ENCODE results near the gene CTSS. TPM values are rescaled to one million over a fixed set of nuclear protein-coding genes. Genes with fewer than 3 reads are reported as not detected.
A peak's percentile ranks its signal among the peaks of the same experiment; 100 is the strongest.
"Not testable (repeated sequence)": the region's sequence is repeated elsewhere in the genome, so short reads cannot be mapped to it uniquely, and the experiment has no call there.

Gene CTSS
- total RNA-seq (2014; rRNA removed; shearing (Covaris generic)): 26.7 and 69.1 TPM in 2 replicates

- DNase-seq (ENCODE audit: low read depth): peak; percentile 51
Observed at GRCh38 chr1:150765296-150765976, at the start of gene CTSS. Gene CTSS (minus strand): TSS chr1:150765778. CDS start chr1:150764763, 1,015 bp downstream.

GRCh38 chr1:150813028-150813707, 47.6 kb upstream of the CTSS start:
- peak; percentile 61 for DNase-seq (ENCODE audit: low read depth)

- no peak for DNase-seq (ENCODE audit: low read depth)
Observed at GRCh38 chr1:150810958-150811659, 45.5 kb upstream of the CTSS start.

DNA sequence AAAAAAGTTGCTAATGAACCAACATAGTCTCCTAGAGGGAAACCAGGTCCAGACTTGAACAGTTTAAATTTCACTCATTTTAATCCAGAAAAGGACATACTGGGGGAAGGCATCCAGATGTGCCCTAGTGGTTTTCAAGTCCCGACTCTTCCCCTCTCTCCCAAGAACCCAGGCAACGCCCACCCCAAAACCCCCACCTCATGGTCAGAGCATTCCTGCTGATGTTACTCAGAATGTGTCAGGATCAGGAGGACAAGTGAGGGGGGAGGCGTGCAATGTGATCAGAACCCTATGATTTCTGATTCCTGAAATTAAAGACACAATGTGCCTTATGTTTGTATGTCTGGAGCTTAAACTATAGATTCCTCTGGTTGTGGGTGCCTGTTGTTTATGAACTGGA, 44.1 kb upstream of the CTSS start:
- DNase-seq (ENCODE audit: low read depth): no peak

DNA sequence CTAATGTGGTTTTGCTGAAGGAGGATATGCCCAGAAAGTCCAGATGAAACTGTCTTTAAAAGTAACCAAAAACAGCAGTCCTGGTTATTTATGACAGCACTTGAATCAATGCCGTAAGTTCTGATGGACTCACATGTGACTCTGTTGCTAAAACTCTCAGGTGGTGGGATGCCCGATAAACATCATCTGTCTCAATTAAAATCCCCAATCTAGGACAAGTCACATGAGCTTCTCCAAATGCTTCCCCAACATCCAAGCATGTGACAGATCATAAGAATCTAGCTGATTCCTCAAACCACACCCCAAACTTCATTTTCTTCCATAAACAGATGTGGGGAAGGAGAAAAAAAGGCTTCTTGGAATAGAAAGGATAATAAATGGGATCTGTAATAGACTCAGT, 43.3 kb upstream of the CTSS start:
- no peak for DNase-seq (ENCODE audit: low read depth)

DNA sequence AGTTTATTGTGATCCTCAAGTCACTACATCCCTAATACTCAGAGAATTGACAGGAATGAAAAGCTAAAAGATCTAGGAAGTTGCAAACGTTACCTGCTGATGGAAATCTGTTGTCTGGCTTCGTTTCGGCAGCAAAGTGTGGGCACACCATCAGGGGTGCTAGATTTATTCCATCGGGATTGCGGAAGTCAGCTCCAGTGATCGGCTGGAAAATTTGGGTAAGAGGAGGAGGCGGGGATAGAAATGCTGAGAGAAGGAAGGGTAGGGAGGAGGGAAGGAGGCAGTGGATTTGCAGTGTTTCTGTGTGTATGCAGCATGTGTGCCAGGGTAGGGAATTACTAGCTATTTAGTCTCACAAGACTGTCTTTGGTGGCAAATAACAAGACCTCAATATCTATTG, 42.5 kb upstream of the CTSS start, which contains the start of gene CTSK:
Gene CTSK (minus strand): TSS at position 140 of the 400 bp plus-strand sequence. CDS start 1,455 bp downstream, outside the sequence.
- DNase-seq (ENCODE audit: low read depth): no peak

- no peak for DNase-seq (ENCODE audit: low read depth)
Observed at GRCh38 chr1:150807249-150808023, 41.9 kb upstream of the CTSS start.

- DNase-seq (ENCODE audit: low read depth): no peak
Observed at GRCh38 chr1:150805899-150806298, 40.3 kb upstream of the CTSS start.

GRCh38 chr1:150804671-150805070, 39.1 kb upstream of the CTSS start:
- DNase-seq (ENCODE audit: low read depth): no peak

- DNase-seq (ENCODE audit: low read depth): no peak
Observed at GRCh38 chr1:150799089-150799488, 33.5 kb upstream of the CTSS start.

DNA sequence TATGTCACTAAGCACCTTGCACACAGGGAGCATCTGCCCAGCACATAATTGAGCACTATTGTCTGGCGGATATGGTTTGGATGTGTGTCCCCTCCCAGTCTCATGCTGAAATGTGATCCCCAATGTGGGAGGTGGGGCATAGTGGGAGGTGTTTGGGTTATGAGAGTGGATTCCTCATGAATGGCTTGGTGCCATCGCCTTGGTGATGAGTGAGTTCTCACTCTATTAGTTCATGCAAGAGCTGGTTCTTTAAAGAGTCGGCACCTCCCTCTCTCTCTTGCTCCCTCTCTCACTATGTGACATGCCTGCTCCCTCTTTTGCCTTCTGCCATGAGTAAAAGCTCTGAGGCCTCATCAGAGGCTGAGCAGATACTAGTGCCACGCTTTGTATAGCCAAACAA, 32.9 kb upstream of the CTSS start:
- no peak for DNase-seq (ENCODE audit: low read depth)

DNA sequence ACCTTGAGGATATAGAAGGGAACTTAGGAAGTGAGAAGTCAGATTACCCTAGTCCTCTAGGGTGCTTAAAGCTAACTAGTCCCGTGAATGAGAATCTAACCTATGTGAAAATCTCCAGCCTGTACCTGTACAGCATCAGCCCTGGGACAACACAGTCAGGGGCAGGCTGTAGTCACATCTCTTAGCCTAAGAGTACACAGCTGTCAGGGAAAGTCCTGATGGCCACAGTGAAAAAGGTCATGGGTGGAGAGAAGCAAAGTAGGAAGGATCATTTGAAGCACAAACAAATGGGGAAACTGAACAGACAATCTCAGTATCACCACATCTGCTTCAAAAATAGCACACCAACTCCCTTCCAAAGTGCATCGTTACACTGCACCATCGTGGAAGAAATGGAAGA, 30.8 kb upstream of the CTSS start:
- DNase-seq (ENCODE audit: low read depth): no peak

GRCh38 chr1:150793778-150794177, 28.2 kb upstream of the CTSS start:
- DNase-seq (ENCODE audit: low read depth): not testable (repeated sequence)

DNA sequence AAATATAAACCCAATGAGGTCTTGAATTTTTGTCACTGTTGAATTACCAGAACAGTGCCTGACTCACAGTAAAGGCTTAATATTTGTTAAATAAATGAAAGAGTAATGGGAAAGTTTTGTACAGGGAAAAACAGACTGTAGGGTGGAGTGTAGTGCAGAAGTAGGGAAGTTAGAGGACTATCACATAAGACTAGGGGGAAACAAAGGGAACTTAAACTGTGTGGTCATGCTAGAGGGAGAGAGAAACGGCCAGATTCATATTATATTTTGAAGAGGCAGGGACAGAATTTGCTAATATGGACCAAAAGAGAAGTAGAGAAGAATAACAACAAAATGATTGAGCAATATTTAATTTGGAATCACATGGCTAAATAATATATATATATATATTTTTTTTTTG, 27.6 kb upstream of the CTSS start:
- DNase-seq (ENCODE audit: low read depth): no peak

DNA sequence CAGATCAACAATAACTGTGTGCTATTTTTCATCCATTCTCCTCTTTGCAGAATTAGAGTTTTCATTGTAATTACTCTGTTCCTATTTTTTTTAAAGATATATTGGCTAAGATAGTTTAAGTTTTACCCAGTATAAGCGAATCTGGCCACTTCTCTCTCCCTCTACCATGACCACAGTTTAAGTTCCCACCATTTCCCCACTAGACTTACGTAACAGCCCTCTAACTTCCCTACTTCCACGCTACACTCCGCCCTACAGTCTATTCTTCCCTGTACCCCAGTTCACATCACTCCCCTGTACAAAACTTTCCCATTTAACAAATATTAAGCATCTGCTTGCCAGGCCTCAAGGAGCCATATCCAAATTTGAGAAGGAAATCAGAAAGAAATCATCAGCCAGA, 26.0 kb upstream of the CTSS start:
- DNase-seq (ENCODE audit: low read depth): no peak

DNA sequence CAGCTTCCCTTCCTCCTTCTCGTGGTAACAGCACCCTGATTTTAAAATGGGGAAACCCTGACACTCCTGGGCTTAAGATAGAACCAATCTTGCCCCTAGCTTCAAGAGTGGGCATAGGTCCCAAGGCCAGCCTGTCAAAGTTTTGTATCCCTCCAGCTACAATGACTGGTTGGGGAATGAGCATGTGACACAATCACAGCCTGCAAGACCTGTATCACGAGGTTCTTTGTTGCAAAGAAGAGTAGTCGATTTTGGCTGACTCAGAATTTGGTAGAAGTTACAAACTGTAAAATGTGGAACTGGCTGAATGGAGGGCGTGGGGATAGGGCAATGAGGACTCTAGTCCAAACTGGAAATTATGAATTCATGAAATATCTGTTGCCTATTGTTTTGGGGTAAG, 23.8 kb upstream of the CTSS start:
- no peak for DNase-seq (ENCODE audit: low read depth)

GRCh38 chr1:150788946-150789345, 23.4 kb upstream of the CTSS start:
- no peak for DNase-seq (ENCODE audit: low read depth)

- DNase-seq (ENCODE audit: low read depth): no peak
Observed at GRCh38 chr1:150787455-150787854, 21.9 kb upstream of the CTSS start.

DNA sequence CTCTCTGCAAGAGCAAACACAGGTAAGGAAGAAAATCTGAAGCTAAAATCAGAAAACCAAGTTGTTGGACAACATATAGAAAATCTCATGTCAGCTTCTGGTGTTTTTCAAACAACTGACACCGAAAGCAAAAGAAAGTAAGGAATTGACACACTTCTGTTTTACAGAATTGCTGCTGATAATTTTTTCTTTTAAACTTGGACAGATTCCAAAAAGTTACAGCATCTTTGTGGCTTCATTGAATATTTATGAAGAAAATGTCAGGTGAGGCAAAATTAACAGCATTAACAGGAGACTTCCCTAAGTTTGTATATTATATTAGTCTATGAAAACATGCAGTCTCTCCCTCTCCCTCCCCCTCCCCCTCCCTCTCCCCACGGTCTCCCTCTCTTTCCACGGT, 14.9 kb upstream of the CTSS start:
- no peak for DNase-seq (ENCODE audit: low read depth)

GRCh38 chr1:150778409-150778808, 12.8 kb upstream of the CTSS start:
- peak; percentile 12 for DNase-seq (ENCODE audit: low read depth)

GRCh38 chr1:150777544-150777943, 12.0 kb upstream of the CTSS start:
- no peak for DNase-seq (ENCODE audit: low read depth)

DNA sequence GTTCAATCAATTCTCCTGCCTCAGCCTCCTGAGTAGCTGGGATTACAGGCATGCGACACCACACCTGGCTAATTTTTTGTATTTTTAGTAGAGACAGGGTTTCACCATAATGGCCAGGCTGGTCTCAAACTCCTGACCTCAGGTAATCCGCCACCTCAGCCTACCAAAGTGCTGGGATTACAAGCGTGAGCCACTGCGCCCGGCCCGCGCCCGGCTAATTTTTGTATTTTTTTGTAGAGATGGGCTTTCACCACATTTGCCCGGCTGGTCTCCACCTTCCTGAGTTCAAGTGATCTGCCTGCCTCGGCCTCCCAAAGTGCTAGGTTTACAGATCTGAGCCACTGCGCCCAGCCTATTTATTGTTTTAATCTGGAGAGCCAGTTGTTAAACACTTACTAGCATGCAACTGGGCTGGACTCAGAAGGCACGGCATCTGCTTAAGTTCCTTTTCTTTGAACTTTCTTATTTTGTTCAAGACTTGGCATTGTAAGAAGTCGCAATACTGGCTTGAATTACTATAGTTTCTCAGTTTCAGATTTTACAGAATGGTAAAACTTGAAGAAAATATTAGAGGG, 10.4 kb upstream of the CTSS start:
- DNase-seq (ENCODE audit: low read depth): not testable (repeated sequence)
